LHCN-M2 (cell line): Measurements from ENCODE around the gene MAPKAPK2. TPM values are rescaled to one million over a fixed set of nuclear protein-coding genes. Genes with fewer than 3 reads are reported as not detected.

Source experiments
- DNase-seq: peaks from one replicate; pipeline ENCODE4 v3.0.0-alpha.2; 2012; ENCODE audit warnings: low read depth
- total RNA-seq: library from RNA; depleted of rRNA; stranded (reverse); fragments of >200 nt; gene quantifications from 2 replicates; pipeline ENCODE4 v1.2.3, GENCODE V29; 2014

The MAPKAPK2 gene
- total RNA-seq, 1 experiment from 2014 or later: 49.4 TPM

DNA sequence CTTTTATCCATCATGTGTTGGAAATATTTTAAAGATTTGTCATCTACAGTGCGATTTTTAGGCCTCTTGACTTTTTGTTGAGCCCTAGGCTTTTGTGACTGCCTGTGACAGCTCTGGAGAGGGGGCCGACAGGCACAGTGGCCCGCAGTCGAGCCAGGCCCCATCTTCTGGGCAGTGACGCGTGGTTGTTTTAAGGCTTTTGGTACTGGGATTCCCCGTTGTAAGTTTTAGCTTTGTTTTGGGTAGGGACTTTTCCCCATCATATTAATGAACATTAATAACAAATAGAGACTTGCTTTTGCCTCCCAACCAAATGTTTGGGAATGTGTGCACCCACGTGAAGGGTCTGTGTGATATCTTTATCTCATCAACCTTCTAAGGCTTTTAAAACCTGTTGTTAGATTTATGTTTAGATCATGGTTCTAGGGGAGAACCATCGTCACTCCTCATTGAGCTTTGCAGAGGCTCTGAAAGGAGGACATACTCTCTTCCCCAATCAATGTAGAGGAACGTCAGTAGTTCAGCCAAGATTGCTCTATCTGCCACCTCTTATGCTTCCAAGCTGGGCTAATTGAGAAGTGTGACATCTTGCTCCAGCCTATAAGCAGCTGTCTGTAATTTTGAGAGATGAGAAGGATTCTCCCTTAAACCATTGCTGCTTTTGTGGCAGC, 34.6 kb downstream of the MAPKAPK2 start:
- no peak for DNase-seq

DNA sequence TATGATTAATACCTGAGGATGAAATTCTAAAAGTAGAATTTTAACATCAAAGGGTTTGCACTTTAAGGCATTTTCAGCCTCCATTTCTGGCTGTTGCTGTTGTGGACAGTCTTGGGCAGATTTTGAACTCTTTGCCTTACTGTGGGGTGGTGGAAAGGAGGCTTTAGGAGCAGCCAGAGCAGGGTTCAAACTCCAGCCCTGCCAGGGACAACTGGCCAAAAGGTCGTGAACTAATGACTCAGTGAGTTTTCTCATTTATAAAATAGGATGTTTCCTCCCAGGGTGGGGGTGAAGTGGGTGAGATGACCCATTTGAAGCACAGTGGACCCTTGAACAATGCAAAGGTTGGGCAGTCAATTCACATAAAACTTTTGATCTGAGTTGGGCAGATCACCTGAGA, 36.7 kb downstream of the MAPKAPK2 start:
- no peak for DNase-seq

DNA sequence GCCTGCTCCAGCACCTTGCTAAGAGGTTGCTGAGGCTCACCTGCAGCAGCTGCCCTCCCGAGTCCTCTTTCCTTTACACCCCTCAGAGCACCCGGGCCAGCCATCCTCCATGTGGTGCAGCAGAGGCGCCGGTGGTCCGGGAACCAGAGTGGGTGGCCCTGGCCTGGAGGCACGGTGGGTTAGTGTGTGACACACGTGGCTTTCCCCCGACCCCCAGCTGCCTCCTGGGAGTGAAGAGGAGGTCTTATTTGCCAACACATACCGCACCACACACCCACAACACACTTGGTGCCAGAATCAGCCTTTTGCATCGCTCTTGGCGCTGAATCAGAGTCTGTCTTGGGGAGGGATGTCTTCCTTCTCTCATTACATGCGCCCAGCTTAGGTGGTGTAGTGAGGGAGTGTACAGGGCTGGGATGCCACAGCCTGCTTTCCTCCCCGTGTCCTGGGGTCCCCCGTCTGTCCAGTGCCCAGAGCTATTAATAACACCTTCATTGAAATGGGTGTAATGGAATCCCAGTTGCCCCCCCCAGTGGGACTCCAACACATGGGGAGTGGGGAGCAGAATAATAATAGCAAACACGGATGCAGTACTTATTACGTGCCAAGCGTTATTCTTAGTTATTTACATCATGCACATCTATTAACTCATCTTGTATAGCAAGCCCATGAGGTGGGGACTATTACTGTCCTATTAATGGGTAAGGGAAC, 38.2 kb downstream of the MAPKAPK2 start:
- DNase-seq: no peak

DNA sequence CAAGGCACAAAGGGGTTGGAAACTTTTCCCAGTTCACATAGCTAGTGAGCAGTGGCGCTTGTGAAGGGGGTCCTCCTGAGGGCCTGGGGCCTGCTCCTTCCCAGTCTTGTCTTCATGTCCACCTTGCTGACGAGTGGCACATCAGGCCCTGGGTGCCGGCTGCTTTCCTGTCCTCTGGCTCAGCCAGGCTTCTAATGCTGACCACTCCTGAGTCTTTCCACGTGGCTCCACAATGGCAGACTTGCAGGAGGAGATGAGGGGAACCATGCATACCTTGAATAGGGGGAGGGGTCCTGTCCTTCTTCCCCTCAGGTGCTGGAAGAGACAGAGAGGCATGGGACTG, 38.7 kb downstream of the MAPKAPK2 start:
- no peak for DNase-seq

DNA sequence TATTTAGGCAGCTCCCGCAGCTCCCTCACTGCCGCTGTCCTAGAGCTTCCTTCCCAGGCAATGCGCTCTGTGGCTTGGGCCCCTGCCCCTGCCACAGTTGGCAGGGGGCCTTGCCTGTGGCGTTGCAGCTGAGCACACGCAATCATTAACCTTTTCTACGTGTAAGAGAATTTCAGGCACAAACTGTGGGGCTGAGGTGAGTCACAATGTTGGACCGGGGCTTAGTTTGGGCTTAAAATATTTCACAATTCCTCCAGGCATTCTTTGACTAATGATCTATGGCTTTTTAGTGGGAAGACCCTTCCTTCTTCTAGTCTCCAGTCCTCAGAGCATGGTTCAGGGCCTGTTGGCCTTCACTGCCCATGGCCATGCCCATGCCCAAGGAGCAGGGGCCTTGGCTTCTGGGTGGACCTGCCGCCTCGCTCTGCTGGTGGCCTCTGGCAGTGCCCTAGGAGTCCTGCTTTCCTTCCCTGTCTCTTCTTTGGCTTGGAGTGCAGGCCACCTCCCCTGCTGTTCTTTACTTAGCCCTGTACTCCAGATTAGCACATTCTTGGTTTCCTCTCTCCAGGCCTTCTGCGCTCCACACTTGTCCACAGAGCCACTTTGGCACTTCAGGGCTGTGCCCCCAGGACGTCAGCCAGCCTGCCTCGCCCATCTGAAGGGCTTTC, 39.2 kb downstream of the MAPKAPK2 start:
- DNase-seq: no peak

DNA sequence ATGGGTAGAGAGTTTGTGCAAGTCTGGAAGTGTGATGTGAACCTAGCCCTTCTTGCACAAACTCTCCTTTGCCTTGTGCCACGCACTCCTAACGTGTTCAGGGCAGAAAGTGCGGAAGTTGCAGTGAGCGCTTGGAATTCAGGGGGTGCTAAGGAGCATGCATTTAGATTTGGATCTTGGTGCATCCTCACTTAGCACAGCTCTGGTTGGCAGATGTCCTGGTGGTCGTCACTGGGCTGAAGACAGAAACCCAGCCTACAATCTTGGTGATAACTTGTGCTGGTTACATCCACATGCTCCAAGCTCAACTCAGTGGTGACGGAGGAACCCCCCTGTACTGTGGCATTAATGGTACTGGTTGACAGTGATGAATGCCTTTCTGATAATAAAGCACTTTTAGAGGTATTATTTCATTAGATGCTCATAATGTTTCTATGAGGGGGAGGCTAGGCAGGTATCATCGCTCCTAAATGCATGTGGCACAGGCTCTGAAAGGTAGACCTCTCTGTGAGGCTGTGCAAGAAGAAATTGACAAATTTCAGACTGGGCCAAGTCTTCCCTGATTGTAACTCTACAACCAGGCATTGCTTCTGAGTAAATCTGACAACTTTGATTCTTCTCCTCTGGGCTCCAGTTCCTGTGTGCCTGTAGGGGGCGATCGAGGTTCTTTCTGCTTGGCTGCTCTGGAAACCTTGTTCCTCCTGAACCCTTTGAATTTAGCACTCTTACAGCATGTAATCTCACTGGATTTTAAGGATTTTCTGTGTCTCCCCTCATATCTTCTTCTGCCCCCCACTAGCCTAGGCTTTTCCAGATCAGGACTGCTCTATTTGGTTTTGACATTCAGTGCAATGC, 40.6 kb downstream of the MAPKAPK2 start:
- peak; percentile 37 for DNase-seq

DNA sequence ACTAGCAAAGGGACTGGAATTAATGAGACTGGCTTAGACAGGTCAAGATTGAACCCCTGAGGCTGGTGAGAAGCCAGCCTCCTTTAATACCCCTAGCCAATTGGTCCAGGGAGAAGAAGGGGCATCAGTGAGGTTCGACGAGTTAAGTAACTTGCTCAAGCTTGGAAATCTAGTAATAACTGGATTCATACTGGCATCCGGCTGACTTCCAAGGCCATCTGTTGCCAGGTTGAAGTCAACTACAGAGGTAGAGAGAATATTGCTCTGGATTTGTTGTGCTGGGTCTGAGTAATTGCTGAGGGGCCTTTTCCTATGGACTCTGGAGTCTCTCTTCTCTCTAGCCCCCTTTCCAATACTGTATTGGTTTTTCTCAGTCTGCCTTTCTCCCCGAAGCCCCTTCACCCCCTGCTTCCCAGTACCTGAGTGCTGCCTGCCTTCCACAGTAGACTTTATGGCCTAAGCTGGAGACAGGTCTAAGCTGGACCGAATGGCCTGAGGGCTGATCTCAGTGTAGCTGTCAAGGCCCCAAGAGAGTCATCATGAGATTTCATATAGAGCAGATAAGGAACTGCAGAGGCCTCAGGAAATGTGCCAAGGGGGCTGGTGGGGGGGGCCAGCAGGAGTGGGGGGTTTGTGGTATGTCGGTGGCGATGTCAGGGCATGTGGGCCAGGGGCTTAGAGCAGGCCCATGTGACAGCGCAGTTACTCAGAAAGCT, 43.4 kb downstream of the MAPKAPK2 start:
- no peak for DNase-seq

DNA sequence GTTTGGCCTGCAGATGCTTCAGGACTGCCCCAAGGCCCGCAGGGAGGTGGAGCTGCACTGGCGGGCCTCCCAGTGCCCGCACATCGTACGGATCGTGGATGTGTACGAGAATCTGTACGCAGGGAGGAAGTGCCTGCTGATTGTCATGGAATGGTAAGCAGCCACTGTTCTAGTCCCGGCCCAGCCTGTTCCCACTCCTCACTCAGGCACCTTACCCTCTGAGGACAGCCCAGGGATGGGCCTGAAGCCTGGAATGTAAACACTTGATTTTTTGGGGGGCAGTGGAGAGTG, 43.9 kb downstream of the MAPKAPK2 start:
- DNase-seq: no peak

DNA sequence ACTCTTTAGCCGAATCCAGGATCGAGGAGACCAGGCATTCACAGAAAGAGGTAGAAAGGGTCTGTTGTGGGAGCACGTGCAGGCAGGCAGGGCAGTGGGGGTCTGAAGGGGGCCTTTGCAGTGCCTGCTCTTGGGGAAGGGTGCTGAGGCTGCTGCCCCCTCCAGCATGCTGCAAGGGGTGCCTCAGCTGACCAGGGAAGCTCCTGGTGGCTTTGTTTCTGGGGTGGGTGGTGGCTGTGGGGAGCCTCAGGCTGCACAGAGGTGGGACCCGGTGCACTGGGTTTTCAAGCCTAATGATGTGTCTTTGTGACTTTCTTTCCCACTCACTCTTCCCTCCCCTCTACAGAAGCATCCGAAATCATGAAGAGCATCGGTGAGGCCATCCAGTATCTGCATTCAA, 44.3 kb downstream of the MAPKAPK2 start:
- no peak for DNase-seq

DNA sequence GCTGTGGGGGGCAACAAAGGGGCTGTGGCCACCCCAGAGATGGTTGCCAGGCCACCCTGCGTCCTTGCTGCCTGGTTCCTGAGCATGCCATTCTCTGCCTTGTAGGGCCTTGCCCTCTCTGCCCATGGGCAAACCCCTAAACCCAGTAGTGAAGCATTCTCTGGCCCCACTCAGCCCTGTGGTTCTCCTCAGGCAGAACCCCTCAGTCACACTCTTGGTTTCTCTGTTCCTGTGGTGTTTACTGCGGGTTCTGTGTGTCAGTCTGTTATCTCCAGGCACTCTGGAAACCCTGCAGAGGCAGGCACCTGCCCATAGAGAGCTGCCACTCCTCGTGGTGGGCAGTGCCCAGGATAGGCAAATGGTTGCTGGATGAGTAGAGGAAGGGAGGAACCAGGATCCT, 44.8 kb downstream of the MAPKAPK2 start:
- no peak for DNase-seq

DNA sequence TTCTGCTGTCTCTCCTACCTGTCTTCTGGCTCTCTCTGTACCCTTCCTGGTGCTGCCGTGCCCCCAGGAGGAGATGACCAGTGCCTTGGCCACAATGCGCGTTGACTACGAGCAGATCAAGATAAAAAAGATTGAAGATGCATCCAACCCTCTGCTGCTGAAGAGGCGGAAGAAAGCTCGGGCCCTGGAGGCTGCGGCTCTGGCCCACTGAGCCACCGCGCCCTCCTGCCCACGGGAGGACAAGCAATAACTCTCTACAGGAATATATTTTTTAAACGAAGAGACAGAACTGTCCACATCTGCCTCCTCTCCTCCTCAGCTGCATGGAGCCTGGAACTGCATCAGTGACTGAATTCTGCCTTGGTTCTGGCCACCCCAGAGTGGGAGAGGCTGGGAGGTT, 47.8 kb downstream of the MAPKAPK2 start:
- DNase-seq: no peak

DNA sequence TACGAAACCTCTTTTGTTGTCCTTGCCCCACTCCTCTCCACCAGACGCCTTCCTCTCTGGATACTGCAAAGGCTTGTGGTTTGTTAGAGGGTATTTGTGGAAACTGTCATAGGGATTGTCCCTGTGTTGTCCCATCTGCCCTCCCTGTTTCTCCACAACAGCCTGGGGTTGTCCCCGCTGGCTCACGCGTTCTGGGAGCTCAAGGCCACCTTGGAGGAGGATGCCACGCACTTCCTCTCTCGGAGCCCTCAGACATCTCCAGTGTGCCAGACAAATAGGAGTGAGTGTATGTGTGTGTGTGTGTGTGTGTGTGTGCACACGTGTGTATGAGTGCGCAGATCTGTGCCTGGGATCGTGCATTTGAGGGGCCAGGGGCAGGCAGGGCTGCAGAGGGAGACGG, 48.3 kb downstream of the MAPKAPK2 start:
- no peak for DNase-seq

DNA sequence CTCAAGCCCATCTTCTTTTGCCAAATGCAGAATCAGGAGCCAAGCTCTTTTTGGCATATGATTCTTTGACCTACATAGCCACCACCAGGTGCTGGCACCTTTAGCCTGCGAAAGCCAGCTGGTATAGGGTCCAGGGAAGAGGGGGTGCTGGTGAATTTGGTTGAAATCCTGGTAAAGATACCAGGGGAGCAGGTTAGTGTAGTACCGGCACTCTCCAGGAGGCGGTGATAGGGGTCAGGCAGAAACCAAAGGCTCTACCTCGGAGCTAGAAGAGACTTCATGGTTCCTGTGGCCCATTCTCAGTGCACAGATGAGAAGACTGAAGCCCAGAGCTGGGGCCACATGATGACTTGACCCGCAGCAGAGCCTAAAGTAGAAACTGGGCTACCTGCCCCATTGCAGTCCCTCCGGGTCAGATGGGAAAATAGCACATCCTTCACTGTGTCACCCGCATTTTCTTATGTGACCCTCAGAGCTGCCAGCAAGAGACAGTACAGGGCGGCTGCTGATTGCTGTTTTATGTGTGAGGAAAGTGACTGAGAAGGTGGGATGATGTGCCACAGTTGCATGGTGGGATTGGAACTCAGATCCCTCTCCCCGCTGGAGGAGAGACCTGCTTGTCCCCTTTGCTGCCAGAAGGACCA, 49.9 kb downstream of the MAPKAPK2 start:
- DNase-seq: no peak

DNA sequence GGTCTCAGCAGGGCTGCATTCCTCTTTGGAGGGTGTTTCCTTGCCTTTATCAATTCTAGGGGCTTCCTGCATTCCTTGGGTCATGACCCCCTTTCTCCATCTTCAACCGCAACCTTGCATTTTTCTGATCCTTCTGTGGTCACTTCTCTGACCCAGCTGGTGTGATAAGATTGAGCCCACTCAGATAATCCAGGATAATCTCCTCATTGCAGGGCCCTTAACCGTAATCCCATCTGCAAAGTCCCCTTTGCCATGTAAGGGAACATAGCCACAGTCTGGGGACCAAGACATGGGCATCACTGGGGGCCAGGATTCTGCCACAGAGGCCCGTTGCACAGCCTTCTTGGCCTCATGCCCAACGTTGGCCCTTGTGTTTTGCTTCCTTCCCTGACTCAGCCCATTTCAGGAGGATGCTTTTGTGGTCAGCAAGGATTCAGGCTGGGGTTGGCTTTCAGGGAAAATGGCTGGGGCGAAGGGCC, 50.9 kb downstream of the MAPKAPK2 start:
- peak; percentile 55 for DNase-seq

DNA sequence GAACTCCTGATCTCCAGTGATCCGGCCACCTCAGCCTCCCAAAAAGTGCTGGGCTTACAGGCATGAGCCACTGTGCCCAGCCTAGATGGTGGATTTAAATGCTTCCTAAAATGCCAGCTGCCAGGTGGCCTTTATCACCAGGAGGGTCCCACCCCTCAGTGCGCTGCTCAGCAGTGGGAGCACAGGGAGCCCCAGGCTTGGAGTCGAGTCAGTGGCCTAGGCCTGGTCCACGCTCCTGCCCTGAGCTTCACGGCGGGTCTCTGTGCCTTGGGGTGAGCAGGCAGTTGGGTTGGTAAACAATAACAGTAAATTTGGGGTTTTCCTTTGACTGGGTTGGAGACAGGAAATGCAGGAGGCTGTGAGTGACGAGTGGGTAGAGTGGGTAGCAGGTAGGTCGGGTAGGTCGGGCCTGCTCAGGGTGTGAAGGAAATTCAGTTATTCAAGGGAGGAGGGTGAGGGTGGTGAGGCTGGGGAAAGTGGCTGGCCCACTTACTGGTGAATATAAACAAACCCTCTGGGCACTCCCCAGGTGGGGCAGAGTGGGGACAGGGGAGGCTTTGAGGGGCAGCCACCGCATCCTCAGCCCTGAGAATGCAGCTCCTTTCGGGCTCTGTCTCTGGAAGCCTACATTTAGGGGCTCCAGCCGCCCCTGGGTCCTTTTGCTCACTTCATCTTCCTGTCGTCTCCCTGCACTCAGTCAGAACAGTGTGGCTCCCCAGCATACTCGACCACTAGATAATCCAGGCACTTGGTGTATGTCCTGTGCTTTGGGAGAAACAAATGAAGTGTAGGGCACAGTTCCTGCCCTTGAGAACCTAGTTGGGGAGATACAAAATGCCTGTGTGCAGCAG, 52.4 kb downstream of the MAPKAPK2 start:
- DNase-seq: no peak

DNA sequence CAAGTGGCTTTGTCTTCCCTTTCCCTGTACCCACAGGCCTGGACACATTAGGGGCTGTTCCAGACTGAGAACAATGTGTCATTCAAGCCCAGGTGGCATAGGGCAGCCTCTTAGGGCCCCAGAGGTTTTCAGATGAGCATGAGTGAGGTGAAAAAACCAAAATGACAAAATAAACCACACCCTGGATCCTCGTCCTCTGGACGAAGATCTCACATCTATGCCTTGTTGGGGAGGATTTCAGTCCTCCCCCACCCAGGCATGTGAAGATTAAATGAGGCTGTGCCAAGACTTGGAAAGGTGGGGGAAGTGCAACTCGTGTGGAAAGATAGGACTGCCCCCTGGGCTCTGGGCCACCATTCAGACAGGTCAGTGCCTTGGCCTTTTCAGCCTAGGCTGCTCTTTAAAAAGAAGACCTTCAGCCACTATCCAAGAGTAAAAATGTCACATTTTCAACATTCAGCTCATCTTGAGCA, 53.1 kb downstream of the MAPKAPK2 start:
- no peak for DNase-seq

DNA sequence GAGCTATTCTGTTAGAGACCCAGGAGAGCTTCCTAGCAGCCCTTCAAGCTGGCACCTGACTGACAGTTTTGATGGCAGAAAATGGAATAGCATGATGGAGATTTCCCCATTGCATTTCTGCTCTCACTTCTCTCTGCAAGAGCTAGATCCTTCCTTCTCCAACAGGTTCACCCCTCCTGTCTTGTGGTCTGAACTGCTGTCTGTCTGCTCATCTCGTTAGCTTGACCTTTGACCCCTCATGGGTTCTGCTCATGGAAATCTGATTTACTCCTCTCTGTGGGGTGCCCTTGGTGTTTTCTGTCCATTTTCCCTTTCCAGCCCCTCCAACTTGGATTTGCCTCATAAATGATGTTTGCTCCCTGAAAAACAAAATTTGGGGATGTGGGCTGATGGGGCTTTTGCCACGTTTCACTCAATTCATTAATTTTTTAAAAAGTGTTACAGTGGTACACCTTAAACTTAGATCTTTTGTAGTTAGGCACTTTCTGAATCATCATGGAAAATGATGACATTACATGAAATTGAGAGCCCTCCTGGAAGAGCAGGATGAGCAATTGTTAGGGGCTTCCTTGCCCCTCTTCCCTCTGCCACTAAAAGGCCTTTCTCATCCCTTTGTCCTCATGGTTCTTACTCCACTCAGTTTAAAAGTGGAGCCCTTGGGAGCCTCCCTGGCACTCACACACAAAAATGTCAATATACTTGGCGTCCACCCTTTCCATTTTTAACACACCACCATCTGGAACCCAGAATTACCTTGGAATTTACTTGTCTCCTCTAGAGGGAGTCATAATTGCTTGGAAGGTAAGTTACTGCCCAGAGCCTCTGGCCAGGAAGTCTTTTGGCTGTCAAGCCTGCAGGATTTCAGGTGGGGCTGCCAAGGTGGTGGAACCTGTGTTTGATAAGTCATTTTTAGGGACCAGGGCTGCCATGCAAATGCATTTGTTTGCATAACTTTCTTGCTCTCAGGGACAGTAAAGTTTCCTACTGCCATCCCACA, 54.0 kb downstream of the MAPKAPK2 start:
- no peak for DNase-seq

DNA sequence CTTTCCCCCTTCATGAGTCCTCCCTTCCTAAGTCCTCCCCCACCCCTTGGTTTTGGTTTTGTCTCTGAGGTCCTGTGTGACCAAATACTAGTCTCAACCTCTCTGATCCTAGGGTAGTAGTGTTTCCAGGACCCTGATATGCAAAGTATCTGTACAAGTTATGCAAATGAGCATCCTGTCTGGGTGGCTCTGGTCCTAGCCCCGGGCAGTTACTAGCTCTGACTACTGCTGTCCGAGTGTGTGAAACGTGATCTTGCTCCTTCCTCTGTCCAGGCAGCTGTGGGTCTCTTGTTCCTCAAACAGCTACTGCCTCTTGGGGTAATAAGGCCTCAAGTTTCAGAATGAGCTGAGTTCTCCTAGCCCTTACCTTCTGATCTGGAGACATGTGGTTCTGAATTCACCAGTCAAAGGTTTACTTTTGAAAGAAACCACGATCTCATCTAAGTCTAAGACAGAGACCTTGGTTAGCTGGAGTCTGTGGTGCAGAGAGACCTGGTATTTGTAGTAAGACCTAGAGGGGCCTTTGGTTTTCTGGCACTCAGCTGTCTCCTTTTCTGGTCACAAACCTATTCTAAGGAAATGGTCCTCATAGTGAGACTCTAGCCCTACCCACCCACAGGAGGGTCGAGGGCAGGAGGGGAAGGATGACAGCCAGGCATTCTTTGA, 54.8 kb downstream of the MAPKAPK2 start:
- DNase-seq: peak; percentile 40
